ENCODE results near the gene ELMOD3. TPM values are rescaled to one million over a fixed set of nuclear protein-coding genes. Genes with fewer than 3 reads are reported as not detected.
"Not testable (repeated sequence)": the region's sequence is repeated elsewhere in the genome, so short reads cannot be mapped to it uniquely, and the experiment has no call there.

The ELMOD3 gene
- total RNA-seq, 4 donors from 2014 or later: 23.4 to 34.5 (median 31.4) TPM

GRCh38 chr2:85309699-85310321, 44.8 kb upstream of the ELMOD3 start:
- TF ChIP-seq POLR2A (IDR thresholded peaks at IDR 0.05): no peak
- no peak for TF ChIP-seq CTCF (IDR thresholded peaks at IDR 0.05)
- intact Hi-C loops (cut with DNase I): no loop called here
- H3K4me3 ChIP-seq (replicated peaks in 1 of 3): no peak overlapping the region
- peak overlapping the region; percentile 30 to 62 (median 35) for H3K27ac ChIP-seq
- H3K4me1 ChIP-seq: peaks cover 14 to 22% of the 10 kb centered on the region in 2 donors
- H3K36me3 ChIP-seq: peaks cover 26 to 33% of the 10 kb centered on the region in 2 donors
- no peaks in the 10 kb centered on the region for H3K9me3 ChIP-seq
- WGBS, 2 donors: 77 to 78% methylated on average over 19 of the region's 19 CpGs
- no peaks in the 10 kb centered on the region for H3K27me3 ChIP-seq
- no peak for DNase-seq

GRCh38 chr2:85310330-85310729, 44.2 kb upstream of the ELMOD3 start:
- Histone ChIP-seq H3K9me3 (no peaks in the 10 kb centered on the region), H3K4me1 (peaks cover 14 to 22% of the 10 kb centered on the region in 2 donors), H3K27me3 (no peaks in the 10 kb centered on the region), H3K4me3 (replicated peaks in 1 of 3) (no peak overlapping the region), H3K27ac (peak overlapping the region in 2 of 3 donors; percentile 35 to 62), H3K36me3 (peaks cover 20 to 29% of the 10 kb centered on the region in 2 donors)
- TF ChIP-seq CTCF (IDR thresholded peaks at IDR 0.05): no peak
- no peak for TF ChIP-seq POLR2A (IDR thresholded peaks at IDR 0.05)
- WGBS, 2 donors: 94 to 96% methylated on average over 3 of the region's 3 CpGs
- DNase-seq: no peak
- intact Hi-C loops (cut with DNase I): no loop called here

GRCh38 chr2:85312404-85312803, 42.2 kb upstream of the ELMOD3 start:
- Histone ChIP-seq H3K4me1 (peaks cover 14 to 22% of the 10 kb centered on the region in 2 donors), H3K27me3 (no peaks in the 10 kb centered on the region), H3K9me3 (no peaks in the 10 kb centered on the region), H3K36me3 (peaks cover 0 to 16% of the 10 kb centered on the region in 2 donors), H3K27ac (no peak overlapping the region), H3K4me3 (replicated peaks in 1 of 3) (no peak overlapping the region)
- no peak for TF ChIP-seq CTCF (IDR thresholded peaks at IDR 0.05)
- TF ChIP-seq POLR2A (IDR thresholded peaks at IDR 0.05): no peak
- DNase-seq: no peak
- intact Hi-C loops (cut with DNase I): no loop called here
- 85 to 88% methylated on average over 7 of the region's 7 CpGs for WGBS, 2 donors

- Histone ChIP-seq H3K4me3 (replicated peaks in 1 of 3) (no peak overlapping the region), H3K9me3 (no peaks in the 10 kb centered on the region), H3K36me3 (peaks cover 0 to 15% of the 10 kb centered on the region in 2 donors), H3K27ac (no peak overlapping the region), H3K4me1 (peaks cover 0 to 6% of the 10 kb centered on the region in 2 donors), H3K27me3 (no peaks in the 10 kb centered on the region)
- intact Hi-C loops (cut with DNase I): no loop called here
- DNase-seq: no peak
- WGBS, 2 donors: 91 to 99% methylated on average over 10 of the region's 10 CpGs
- TF ChIP-seq POLR2A (IDR thresholded peaks at IDR 0.05) (no peak), CTCF (IDR thresholded peaks at IDR 0.05) (no peak)
Measured at GRCh38 chr2:85314884-85315242, 39.7 kb upstream of the ELMOD3 start.

- DNase-seq; H3K27ac ChIP-seq; H3K4me3 ChIP-seq (replicated peaks in 1 of 3); intact Hi-C loops (cut with DNase I); H3K9me3 ChIP-seq; H3K4me1 ChIP-seq; H3K27me3 ChIP-seq: not testable (repeated sequence)
- H3K36me3 ChIP-seq: peaks cover 7 to 15% of the 10 kb centered on the region in 2 donors
- 93% methylated on average over 3 of the region's 5 CpGs; no CpG with 5 or more reads in 1 of the 2 donors for WGBS, 2 donors
Measured at GRCh38 chr2:85315921-85316320, 38.6 kb upstream of the ELMOD3 start.
